Measurements from ENCODE around the gene CST6. TPM values are rescaled to one million over a fixed set of nuclear protein-coding genes. Genes with fewer than 3 reads are reported as not detected.

Gene CST6
- total RNA-seq, 1 donor from 2014 or later: 23.7 TPM

DNA sequence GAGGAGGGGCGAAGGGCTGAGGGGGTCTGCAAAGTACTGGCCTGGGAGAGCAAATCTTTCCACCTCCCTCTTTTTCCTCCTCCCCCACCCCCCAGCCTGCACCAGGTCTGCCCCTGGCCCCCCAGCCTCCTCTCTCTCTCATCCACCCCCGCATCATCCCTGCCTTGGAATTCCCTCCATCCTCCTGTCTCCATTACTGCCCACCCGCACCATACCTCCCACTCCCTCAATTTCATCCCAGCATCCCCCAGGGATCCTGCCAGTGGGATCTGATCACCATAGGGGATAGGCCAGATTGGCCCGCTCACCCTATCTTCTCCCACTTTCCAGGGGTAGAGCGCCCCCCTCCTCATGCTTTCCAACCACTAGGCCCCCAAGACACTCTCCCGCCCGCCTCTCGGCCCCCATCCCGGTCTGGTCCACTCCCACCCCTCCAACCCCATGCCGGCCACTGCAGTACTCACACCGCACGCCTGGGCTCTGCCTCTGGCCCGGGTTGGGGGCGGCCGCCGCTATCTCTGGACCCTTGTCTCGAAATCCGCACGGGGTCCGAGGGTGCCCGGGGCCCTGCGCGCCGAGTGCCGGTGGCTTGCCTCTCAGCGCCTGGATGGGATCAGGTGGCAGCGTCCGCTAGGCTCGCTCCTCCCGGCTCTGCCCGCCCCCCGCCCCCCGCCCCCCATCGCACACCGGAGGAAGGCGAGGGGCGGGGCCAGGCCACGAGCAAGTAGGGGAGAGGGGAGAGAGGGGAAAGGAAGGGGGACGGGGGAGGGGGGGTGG lies 36.9 kb downstream of the CST6 start, which contains the start of gene GAL3ST3:
Gene GAL3ST3, minus strand, starts transcription at position 615 of the 777 bp plus-strand sequence. CDS start 3,746 bp downstream, outside the sequence.
- H3K27ac ChIP-seq: no peak within 1 kb of the TSS
- no peak for DNase-seq
- no peaks in the 10 kb centered on the region for H3K36me3 ChIP-seq
- peaks cover 18% of the 10 kb centered on the region for H3K4me1 ChIP-seq
- intact Hi-C loops (cut with DNase I): no loop called here
- TF ChIP-seq, protein P1, sequence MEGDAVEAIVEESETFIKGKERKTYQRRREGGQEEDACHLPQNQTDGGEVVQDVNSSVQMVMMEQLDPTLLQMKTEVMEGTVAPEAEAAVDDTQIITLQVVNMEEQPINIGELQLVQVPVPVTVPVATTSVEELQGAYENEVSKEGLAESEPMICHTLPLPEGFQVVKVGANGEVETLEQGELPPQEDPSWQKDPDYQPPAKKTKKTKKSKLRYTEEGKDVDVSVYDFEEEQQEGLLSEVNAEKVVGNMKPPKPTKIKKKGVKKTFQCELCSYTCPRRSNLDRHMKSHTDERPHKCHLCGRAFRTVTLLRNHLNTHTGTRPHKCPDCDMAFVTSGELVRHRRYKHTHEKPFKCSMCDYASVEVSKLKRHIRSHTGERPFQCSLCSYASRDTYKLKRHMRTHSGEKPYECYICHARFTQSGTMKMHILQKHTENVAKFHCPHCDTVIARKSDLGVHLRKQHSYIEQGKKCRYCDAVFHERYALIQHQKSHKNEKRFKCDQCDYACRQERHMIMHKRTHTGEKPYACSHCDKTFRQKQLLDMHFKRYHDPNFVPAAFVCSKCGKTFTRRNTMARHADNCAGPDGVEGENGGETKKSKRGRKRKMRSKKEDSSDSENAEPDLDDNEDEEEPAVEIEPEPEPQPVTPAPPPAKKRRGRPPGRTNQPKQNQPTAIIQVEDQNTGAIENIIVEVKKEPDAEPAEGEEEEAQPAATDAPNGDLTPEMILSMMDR (IDR thresholded peaks at IDR 0.05): no peak
- H3K9me3 ChIP-seq: no peaks in the 10 kb centered on the region
- H3K4me3 ChIP-seq: no peak within 1 kb of the TSS
- no peak for ATAC-seq
- H3K27me3 ChIP-seq: peaks cover 9% of the 10 kb centered on the region

DNA sequence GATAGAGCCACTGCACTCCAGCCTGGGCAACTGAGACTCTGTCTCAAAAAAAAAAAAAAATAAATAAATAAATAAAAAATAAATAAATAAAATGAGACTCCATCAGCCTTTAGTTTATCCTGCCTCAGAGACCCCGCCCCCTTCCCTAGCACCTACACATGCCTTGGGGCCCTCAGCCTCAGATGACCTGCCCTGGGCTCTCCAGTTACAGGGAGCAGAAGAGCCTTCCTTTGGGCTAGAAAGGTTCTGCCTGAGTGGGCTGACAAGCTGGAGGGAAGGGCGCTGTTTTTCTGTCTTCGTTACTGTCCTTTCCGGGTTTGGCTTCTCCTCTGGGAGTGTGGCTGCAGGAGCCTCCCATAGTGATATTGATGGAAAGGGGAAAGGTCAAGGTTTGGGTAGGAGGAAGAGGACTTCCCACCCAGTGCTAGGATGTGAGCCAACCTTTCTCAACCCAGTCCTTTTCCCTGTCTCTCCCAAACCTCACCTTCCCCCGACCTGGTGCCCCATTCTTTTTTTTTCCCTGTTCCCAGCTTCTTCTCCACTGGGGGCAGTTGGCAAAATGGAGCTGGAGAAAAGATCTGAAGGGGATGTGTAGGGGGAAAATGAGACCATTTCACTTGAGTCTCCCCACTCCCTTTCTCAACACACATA lies 38.9 kb downstream of the CST6 start:
- Histone ChIP-seq H3K27ac (no peak overlapping the region), H3K9me3 (no peaks in the 10 kb centered on the region), H3K27me3 (peaks cover 9% of the 10 kb centered on the region), H3K4me3 (no peak overlapping the region), H3K36me3 (peaks cover 18% of the 10 kb centered on the region), H3K4me1 (peaks cover 18% of the 10 kb centered on the region)
- no peak for DNase-seq
- intact Hi-C loops (cut with DNase I): no loop called here
- TF ChIP-seq, protein P1 (IDR thresholded peaks at IDR 0.05): no peak
- no peak for ATAC-seq

DNA sequence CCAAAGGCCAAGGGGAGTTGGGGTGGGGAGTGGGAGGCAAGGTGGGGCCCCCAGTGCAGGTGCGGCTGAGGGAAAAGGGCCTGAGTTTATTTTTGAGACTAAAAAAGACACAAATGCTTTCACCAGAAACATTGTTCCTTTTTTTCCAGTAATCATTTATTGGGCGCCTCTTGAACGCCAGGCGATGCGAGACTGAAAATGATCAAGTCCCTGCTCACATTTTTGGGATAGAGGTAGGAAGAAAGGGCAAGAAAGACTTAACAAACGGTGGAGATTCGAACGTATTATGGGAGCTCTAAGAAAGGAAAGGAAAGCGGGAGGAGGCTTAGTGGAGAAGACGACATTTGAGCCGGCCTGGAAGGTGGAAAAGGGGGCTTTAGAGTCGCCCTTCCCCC lies 39.6 kb downstream of the CST6 start:
- Histone ChIP-seq H3K4me1 (peaks cover 18% of the 10 kb centered on the region), H3K36me3 (peaks cover 25% of the 10 kb centered on the region), H3K9me3 (no peaks in the 10 kb centered on the region), H3K27ac (peak overlapping the region; percentile 92), H3K27me3 (peaks cover 9% of the 10 kb centered on the region), H3K4me3 (peak overlapping the region; percentile 100)
- ATAC-seq: no peak
- intact Hi-C loops (cut with DNase I): no loop called here
- DNase-seq: no peak
- TF ChIP-seq, protein P1 (IDR thresholded peaks at IDR 0.05): no peak

DNA sequence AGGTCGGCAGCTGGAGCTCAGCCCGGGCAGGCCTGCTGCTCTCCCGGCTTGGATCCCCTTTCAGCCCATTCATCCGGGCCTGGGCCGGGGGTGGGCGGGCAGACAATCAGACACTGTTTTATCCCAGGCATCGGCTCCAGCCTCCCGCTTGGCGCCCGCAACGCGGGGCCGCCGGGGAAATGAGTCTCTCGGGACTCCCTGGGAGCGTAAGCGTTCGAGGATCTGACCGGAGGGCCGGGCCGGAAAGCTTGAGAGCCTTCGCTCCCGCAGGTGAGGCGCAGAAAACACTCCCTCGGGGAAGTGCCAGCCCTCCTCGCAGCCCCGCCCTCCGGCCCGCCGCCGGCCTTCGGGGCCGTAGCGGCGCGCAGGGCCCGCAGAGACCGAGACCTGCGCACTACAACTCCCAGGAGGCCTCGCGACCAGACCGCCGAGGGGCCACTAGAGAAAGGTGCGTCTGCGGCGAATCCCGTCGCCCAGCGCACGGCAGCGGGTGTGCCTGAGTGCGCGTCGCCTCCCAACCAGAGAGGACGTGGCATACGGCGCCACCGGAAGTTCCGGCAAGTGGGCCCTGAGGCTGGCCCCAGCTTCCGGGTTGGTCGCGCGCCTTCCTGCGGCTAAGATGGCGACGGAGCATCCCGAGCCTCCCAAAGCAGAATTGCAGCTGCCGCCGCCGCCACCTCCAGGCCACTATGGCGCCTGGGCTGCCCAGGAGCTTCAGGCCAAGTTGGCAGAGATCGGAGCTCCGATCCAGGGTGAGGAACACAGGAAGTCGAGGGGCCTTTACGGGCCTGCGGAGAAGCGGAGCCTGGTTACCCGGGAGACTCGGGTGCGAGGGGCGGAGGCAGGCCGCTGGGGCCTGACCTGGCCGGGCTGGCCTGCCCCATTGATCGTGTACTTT lies 40.2 kb downstream of the CST6 start, which contains the start of gene SF3B2:
Gene SF3B2, plus strand, starts transcription at position 599 of the 898 bp plus-strand sequence. Its CDS starts 21 bp downstream, at position 620.
- TF ChIP-seq, protein P1 (IDR thresholded peaks at IDR 0.05): peak; percentile 14
- peak; percentile 99 for DNase-seq
- peaks cover 9% of the 10 kb centered on the region for H3K27me3 ChIP-seq
- peak; percentile 98 for ATAC-seq
- peak within 1 kb of the TSS; percentile 92 for H3K27ac ChIP-seq
- peaks cover 31% of the 10 kb centered on the region for H3K36me3 ChIP-seq
- H3K4me1 ChIP-seq: peaks cover 18% of the 10 kb centered on the region
- H3K4me3 ChIP-seq: peak within 1 kb of the TSS; percentile 100
- intact Hi-C loops (cut with DNase I): no loop called here
- no peaks in the 10 kb centered on the region for H3K9me3 ChIP-seq

GRCh38 chr11:66052664-66052982 lies 40.8 kb downstream of the CST6 start:
- H3K4me1 ChIP-seq: peaks cover 18% of the 10 kb centered on the region
- H3K4me3 ChIP-seq: peak overlapping the region; percentile 100
- intact Hi-C loops (cut with DNase I): no loop called here
- TF ChIP-seq, protein P1 (IDR thresholded peaks at IDR 0.05): no peak
- no peaks in the 10 kb centered on the region for H3K9me3 ChIP-seq
- DNase-seq: no peak
- H3K36me3 ChIP-seq: peaks cover 37% of the 10 kb centered on the region
- peaks cover 9% of the 10 kb centered on the region for H3K27me3 ChIP-seq
- ATAC-seq: no peak
- H3K27ac ChIP-seq: peak overlapping the region; percentile 92

Measured in upper lobe of right lung (tissue), 1 donor.